HepG2 (cell line): ENCODE measurements around the gene FOXK2. TPM values are rescaled to one million over a fixed set of nuclear protein-coding genes. Genes with fewer than 3 reads are reported as not detected.
A peak's percentile ranks its signal among the peaks of the same experiment; 100 is the strongest.

ENCODE experiments used
- CC2D1A ChIP-seq: sonication (generic); formaldehyde crosslinking; IDR thresholded peaks from 2 replicates; pipeline ENCODE4 v1.8.1; 2023; ENCODE audit warnings: mild to moderate bottlenecking, missing genetic modification reagents
- ERF ChIP-seq: IDR thresholded peaks from 2 replicates; pipeline ENCODE4 v1.6.1; 2018; ENCODE audit warnings: missing biosample characterization, missing genetic modification reagents
- FOXA3 ChIP-seq: IDR thresholded peaks from 2 replicates; pipeline ENCODE4 v1.6.1; 2016; ENCODE audit warnings: missing genetic modification reagents, missing compliant biosample characterization
- JUND ChIP-seq: sonication (generic); formaldehyde crosslinking; IDR thresholded peaks from 2 replicates; pipeline ENCODE4 v1.8.0; 2022; ENCODE audit warnings: mild to moderate bottlenecking, missing genetic modification reagents
- KLF11 ChIP-seq: IDR thresholded peaks from 2 replicates; pipeline ENCODE4 v1.6.1; 2016; ENCODE audit warnings: missing compliant biosample characterization
- KLF13 ChIP-seq: sonication (generic); formaldehyde crosslinking; IDR thresholded peaks from 2 replicates; pipeline ENCODE4 v1.4.0; 2020; ENCODE audit warnings: mild to moderate bottlenecking, missing genetic modification reagents
- MIXL1 ChIP-seq: IDR thresholded peaks from 2 replicates; pipeline ENCODE4 v1.6.1; 2016
- NCOA2 ChIP-seq: sonication (generic); formaldehyde crosslinking; IDR thresholded peaks from 2 replicates; pipeline ENCODE4 v1.8.0; 2022; ENCODE audit warnings: inconsistent platforms
- NRL ChIP-seq: sonication (generic); formaldehyde crosslinking; IDR thresholded peaks from 2 replicates; pipeline ENCODE4 v1.5.0; 2020; ENCODE audit warnings: missing genetic modification reagents, mild to moderate bottlenecking, moderate library complexity, borderline replicate concordance
- PPARG ChIP-seq: conservative IDR thresholded peaks from 2 replicates; pipeline ENCODE4 v1.6.1; 2016; ENCODE audit warnings: missing biosample characterization, missing genetic modification reagents
- SRSF9 ChIP-seq: fragments of 200-400 bp; formaldehyde crosslinking; IDR thresholded peaks from 2 replicates; pipeline ENCODE4 v1.6.1; 2018; ENCODE audit warnings: borderline replicate concordance, mild to moderate bottlenecking, low read depth, low read length; ENCODE audit not compliant: insufficient read depth, poor library complexity, severe bottlenecking
- TBX2 ChIP-seq: sonication (generic); formaldehyde crosslinking; IDR thresholded peaks from 2 replicates; pipeline ENCODE4 v1.5.0; 2020; ENCODE audit warnings: missing genetic modification reagents, mild to moderate bottlenecking, borderline replicate concordance
- XRCC5 ChIP-seq: fragments of 200-400 bp; formaldehyde crosslinking; optimal IDR thresholded peaks from 2 replicates; pipeline ENCODE3; 2017; ENCODE audit warnings: mild to moderate bottlenecking, low read length
- ZBTB21 ChIP-seq: sonication (generic); formaldehyde crosslinking; IDR thresholded peaks from 2 replicates; pipeline ENCODE4 v1.4.0; 2020; ENCODE audit warnings: missing genetic modification reagents
- ZFP36L2 ChIP-seq: sonication (generic); formaldehyde crosslinking; IDR thresholded peaks from 2 replicates; pipeline ENCODE4 v1.4.0; 2020; ENCODE audit warnings: missing genetic modification reagents
- ZKSCAN8 ChIP-seq: IDR thresholded peaks from 2 replicates; pipeline ENCODE4 v1.6.1; 2016; ENCODE audit warnings: borderline replicate concordance, missing genetic modification reagents, missing compliant biosample characterization
- ZNF253 ChIP-seq: sonication (generic); formaldehyde crosslinking; IDR thresholded peaks from 2 replicates; pipeline ENCODE4 v1.8.0; 2022; ENCODE audit warnings: mild to moderate bottlenecking, missing genetic modification reagents, borderline replicate concordance
- ZNF296 ChIP-seq: sonication (generic); formaldehyde crosslinking; conservative IDR thresholded peaks from 2 replicates; pipeline ENCODE4 v1.5.0; 2020; ENCODE audit warnings: mild to moderate bottlenecking, missing genetic modification reagents
- ZNF451 ChIP-seq: sonication (generic); formaldehyde crosslinking; IDR thresholded peaks from 2 replicates; pipeline ENCODE4 v1.5.0; 2020; ENCODE audit warnings: mild to moderate bottlenecking, missing genetic modification reagents
- ZNF781 ChIP-seq: sonication (generic); formaldehyde crosslinking; IDR thresholded peaks from 2 replicates; pipeline ENCODE4 v1.5.1; 2020; ENCODE audit warnings: borderline replicate concordance, mild to moderate bottlenecking, missing genetic modification reagents; ENCODE audit errors: not compliant biosample characterization
- ZSCAN29 ChIP-seq: sonication (generic); formaldehyde crosslinking; conservative IDR thresholded peaks from 2 replicates; pipeline ENCODE4 v1.4.0; 2020; ENCODE audit warnings: mild to moderate bottlenecking, missing genetic modification reagents
- polyA plus RNA-seq, 8 experiments: library from polyadenylated mRNA; depleted of rRNA in 3 of 8; stranded (reverse) in 7 of 8; unstranded in 1 of 8; fragments of >200 nt; fragmentation: Illumina TruSeq in 4 of 8; extraction: Trizol in 4 of 8; gene quantifications; 2 replicates each; pipeline versions ENCODE4 v1.2.1 to v1.2.3, GENCODE V29; 2011 to 2016; ENCODE audit warnings: low read depth in 4 of 8, missing spikeins in 1 of 8, mixed read lengths in 1 of 8; ENCODE audit not compliant: insufficient read depth in 1 of 8
- total RNA-seq, 5 experiments: library from RNA; depleted of rRNA; stranded (reverse); fragments of >200 nt; fragmentation: Illumina TruSeq; extraction: Trizol; gene quantifications; 2 replicates each; pipeline ENCODE4 v1.2.3, GENCODE V29; 2016; ENCODE audit warnings: low read depth in 1 of 5
- TF ChIP-seq, protein P1 (sequence below): sonication (generic); formaldehyde crosslinking; IDR thresholded peaks from 2 replicates; pipeline ENCODE4 v1.4.0; 2020; ENCODE audit warnings: mild to moderate bottlenecking, missing genetic modification reagents
- TF ChIP-seq, protein P2 (sequence below): sonication (generic); formaldehyde crosslinking; IDR thresholded peaks from 2 replicates; pipeline ENCODE4 v1.8.0; 2022; ENCODE audit warnings: mild to moderate bottlenecking, missing genetic modification reagents, moderate library complexity
- TF ChIP-seq, protein P3 (sequence below): sonication (generic); formaldehyde crosslinking; IDR thresholded peaks from 2 replicates; pipeline ENCODE4 v1.4.0; 2020; ENCODE audit warnings: mild to moderate bottlenecking, missing genetic modification reagents
- TF ChIP-seq, protein P4 (sequence below): IDR thresholded peaks from 2 replicates; pipeline ENCODE4 v1.6.1; 2016
- TF ChIP-seq, protein P5 (sequence below): sonication (generic); formaldehyde crosslinking; IDR thresholded peaks from 2 replicates; pipeline ENCODE4 v1.4.0; 2020; ENCODE audit warnings: missing genetic modification reagents

FOXK2 gene
- total and polyA plus RNA-seq, 2 of the 13 experiments (the other 11 are each of a cell fraction or from before 2014, with no cell fraction given), result 67.1 to 67.2 TPM

DNA sequence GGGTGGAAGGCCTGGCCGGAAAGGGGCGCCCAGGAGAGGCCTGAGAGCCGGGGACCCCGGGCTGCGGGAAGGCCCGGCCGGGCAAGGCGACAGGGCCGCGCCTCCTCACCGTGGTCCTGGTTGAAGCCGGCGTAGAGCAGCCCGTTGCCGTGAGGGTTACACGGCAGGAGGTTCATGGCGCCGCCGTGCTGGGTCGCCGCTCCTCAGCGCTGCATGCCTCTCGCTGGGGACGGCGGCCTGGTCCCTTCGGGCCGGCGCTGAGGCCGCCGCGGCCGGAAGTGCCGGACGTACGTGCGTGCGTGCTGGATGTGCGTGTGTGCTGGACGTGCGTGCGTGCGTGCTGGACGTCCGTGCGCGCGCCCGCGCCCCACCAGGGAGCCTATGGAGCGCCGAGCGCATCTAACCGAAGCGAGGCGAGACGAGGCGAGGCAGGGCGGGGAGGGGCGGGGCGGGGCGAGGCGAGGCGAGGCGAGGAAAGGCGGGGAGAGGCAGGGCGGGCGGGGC, 128.7 kb downstream of the FOXK2 start, which contains the start of gene WDR45B (continued):
- TF ChIP-seq, protein P1, sequence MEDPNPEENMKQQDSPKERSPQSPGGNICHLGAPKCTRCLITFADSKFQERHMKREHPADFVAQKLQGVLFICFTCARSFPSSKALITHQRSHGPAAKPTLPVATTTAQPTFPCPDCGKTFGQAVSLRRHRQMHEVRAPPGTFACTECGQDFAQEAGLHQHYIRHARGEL (CRISPR knock-in tag), result no peak
- TF ChIP-seq MIXL1 (CRISPR knock-in tag), result no peak
- TF ChIP-seq, protein P2, sequence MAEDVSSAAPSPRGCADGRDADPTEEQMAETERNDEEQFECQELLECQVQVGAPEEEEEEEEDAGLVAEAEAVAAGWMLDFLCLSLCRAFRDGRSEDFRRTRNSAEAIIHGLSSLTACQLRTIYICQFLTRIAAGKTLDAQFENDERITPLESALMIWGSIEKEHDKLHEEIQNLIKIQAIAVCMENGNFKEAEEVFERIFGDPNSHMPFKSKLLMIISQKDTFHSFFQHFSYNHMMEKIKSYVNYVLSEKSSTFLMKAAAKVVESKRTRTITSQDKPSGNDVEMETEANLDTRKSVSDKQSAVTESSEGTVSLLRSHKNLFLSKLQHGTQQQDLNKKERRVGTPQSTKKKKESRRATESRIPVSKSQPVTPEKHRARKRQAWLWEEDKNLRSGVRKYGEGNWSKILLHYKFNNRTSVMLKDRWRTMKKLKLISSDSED (CRISPR knock-in tag), result no peak
- TF ChIP-seq, protein P3, sequence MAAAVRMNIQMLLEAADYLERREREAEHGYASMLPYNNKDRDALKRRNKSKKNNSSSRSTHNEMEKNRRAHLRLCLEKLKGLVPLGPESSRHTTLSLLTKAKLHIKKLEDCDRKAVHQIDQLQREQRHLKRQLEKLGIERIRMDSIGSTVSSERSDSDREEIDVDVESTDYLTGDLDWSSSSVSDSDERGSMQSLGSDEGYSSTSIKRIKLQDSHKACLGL (CRISPR knock-in tag), result peak; percentile 91; the same call in 1 of the 2 replicates
- no peak for TF ChIP-seq KLF11
- TF ChIP-seq ZNF253 (CRISPR knock-in tag), result 0 out of 2 replicates have a peak, but pooled peaks have one; percentile 10
- peak; percentile 91 for TF ChIP-seq TBX2 (CRISPR knock-in tag)
- peak; percentile 76; the same call in 1 of the 2 replicates for TF ChIP-seq ZNF451 (CRISPR knock-in tag)
- TF ChIP-seq ZNF781, result no peak
- TF ChIP-seq, protein P4, sequence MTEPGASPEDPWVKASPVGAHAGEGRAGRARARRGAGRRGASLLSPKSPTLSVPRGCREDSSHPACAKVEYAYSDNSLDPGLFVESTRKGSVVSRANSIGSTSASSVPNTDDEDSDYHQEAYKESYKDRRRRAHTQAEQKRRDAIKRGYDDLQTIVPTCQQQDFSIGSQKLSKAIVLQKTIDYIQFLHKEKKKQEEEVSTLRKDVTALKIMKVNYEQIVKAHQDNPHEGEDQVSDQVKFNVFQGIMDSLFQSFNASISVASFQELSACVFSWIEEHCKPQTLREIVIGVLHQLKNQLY (CRISPR knock-in tag), result peak; percentile 48; the same call in 1 of the 2 replicates
- TF ChIP-seq ZKSCAN8 (CRISPR knock-in tag), result 0 out of 2 replicates have a peak, but pooled peaks have one; percentile 11
- peak; percentile 65 for TF ChIP-seq XRCC5
- TF ChIP-seq, protein P5, sequence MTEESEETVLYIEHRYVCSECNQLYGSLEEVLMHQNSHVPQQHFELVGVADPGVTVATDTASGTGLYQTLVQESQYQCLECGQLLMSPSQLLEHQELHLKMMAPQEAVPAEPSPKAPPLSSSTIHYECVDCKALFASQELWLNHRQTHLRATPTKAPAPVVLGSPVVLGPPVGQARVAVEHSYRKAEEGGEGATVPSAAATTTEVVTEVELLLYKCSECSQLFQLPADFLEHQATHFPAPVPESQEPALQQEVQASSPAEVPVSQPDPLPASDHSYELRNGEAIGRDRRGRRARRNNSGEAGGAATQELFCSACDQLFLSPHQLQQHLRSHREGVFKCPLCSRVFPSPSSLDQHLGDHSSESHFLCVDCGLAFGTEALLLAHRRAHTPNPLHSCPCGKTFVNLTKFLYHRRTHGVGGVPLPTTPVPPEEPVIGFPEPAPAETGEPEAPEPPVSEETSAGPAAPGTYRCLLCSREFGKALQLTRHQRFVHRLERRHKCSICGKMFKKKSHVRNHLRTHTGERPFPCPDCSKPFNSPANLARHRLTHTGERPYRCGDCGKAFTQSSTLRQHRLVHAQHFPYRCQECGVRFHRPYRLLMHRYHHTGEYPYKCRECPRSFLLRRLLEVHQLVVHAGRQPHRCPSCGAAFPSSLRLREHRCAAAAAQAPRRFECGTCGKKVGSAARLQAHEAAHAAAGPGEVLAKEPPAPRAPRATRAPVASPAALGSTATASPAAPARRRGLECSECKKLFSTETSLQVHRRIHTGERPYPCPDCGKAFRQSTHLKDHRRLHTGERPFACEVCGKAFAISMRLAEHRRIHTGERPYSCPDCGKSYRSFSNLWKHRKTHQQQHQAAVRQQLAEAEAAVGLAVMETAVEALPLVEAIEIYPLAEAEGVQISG (CRISPR knock-in tag), result peak; percentile 91
- peak; percentile 62 for TF ChIP-seq FOXA3 (CRISPR knock-in tag)
- 0 out of 2 replicates have a peak, but pooled peaks have one; percentile 6 for TF ChIP-seq JUND (CRISPR knock-in tag)
- TF ChIP-seq NRL (CRISPR knock-in tag), result peak; percentile 87; the same call in 1 of the 2 replicates
- TF ChIP-seq ZSCAN29, result no peak
- TF ChIP-seq SRSF9, result no peak
- no peak for TF ChIP-seq KLF13 (CRISPR knock-in tag)
- peak; percentile 73 for TF ChIP-seq ZNF296 (CRISPR knock-in tag)
- no peak for TF ChIP-seq CC2D1A (CRISPR knock-in tag)
- no peak; the same call in 1 of the 2 replicates for TF ChIP-seq ZBTB21 (CRISPR knock-in tag)
- TF ChIP-seq ERF (CRISPR knock-in tag), result peak; percentile 80
- no peak for TF ChIP-seq ZFP36L2 (CRISPR knock-in tag)
- no peak; the same call in 1 of the 2 replicates for TF ChIP-seq PPARG
- TF ChIP-seq NCOA2 (CRISPR knock-in tag), result peak; percentile 26; the same call in 1 of the 2 replicates
